T-helper 2 cell treated with Interferon-gamma antibody and Interleukin-4, amounts not matched to agents 5 μg/mL and 100 μg/mL, for 36 hours (primary cell): ENCODE data around the gene SLC16A13.
"Not testable (repeated sequence)": the region's sequence is repeated elsewhere in the genome, so short reads cannot be mapped to it uniquely, and the experiment has no call there.

Experiments
- DNase-seq: peaks from one replicate; pipeline ENCODE4 v3.0.0; 2021; ENCODE audit warnings: low spot score
- H3K27ac Mint-ChIP-seq: one replicate; pipeline ENCODE4 v1.8.0; 2021; ENCODE audit warnings: mild to moderate bottlenecking, mixed read lengths
- H3K27me3 Mint-ChIP-seq: one replicate; pipeline ENCODE4 v1.8.0; 2021; ENCODE audit warnings: low read depth, mixed read lengths
- H3K36me3 Mint-ChIP-seq: one replicate; pipeline ENCODE4 v1.8.0; 2021; ENCODE audit warnings: low read depth, mixed read lengths
- H3K4me1 Mint-ChIP-seq: one replicate; pipeline ENCODE4 v1.8.0; 2021; ENCODE audit warnings: low read depth, mixed read lengths
- H3K4me3 Mint-ChIP-seq: one replicate; pipeline ENCODE4 v1.8.0; 2022; ENCODE audit warnings: mild to moderate bottlenecking, moderate library complexity, mixed read lengths
- H3K9me3 Mint-ChIP-seq: one replicate; pipeline ENCODE4 v1.8.0; 2021; ENCODE audit warnings: mixed read lengths

SLC16A13 gene

DNA sequence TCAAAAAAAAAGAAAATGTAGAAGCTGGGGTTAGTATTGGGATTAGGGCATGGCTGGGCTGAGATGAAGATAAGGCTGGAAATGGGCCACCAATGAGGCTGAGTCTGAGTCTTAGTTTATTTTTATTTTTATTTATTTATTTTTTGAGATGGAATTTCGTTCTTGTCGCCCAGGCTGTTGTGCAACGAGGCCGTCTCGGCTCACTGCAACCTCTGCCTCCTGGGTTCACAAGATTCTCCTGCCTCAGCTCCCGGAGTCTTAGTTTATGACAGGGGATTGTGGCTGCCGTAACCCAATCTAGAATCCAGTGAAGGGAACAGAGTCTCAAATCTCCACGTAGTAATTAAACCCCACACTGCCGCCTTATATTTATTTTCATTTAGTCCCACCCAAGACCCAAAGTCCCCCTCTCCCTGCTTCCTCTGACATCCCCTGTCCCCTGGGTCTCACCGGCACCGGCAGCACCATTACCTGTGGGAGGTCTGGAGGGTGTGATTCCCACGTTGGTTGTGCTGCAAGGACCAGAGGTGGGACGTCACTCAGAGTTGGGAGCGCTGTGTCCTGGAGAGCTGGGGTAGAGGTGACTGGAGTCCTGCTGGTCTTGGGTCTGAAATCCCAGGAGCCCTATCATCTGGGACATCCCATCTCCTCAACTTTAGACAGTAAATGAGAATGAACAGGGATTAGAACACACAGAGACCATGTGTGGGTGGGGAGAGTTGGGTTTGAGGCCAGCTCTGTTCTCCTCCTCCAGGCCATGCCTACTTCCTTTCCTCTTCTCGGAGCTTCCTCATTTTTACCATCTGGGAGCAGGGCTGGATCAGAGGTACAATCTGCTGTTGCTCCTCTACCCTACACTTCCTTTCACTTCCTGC lies 44.0 kb downstream of the SLC16A13 start, which contains the start of gene CLEC10A:
TSS of gene CLEC10A (minus strand) at position 671 of the 875 bp plus-strand sequence. CDS start 1,439 bp downstream, outside the sequence.
- no peak within 1 kb of the TSS for H3K4me3 Mint-ChIP-seq
- H3K27ac Mint-ChIP-seq = no peak within 1 kb of the TSS
- H3K4me1 Mint-ChIP-seq = peaks cover 21% of the 10 kb centered on the region
- DNase-seq = no peak
- H3K36me3 Mint-ChIP-seq = no peaks in the 10 kb centered on the region
- peaks cover 6% of the 10 kb centered on the region for H3K9me3 Mint-ChIP-seq
- H3K27me3 Mint-ChIP-seq = peaks cover 24% of the 10 kb centered on the region

DNA sequence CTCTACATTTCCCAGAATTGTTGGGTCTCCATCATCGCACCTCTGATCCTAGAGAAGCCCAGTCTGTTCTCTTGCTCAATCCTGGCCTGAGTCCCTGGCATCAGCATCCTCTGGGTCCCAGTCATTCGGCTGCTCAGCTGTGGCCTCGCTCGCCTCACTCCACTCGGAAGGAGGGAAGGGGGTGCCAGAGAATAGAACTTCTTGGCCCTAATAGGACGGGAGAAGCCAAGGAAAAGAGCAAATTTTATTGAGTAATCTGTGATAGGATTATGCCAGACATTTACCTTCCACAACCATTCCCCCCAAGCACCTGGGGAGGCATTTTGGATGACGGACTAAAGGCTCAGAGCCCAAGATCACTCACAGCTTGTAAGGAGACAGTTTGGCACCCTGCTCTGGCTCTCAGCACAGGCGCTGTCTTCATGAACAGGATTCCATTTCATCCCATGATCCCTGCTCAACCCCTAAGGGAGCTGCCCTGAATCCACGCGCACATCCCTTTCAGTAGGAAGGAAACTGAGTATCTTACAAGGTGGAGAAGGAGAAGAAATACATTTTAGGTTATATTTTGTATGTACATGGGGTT lies 44.7 kb downstream of the SLC16A13 start:
- H3K27me3 Mint-ChIP-seq = peaks cover 24% of the 10 kb centered on the region
- peaks cover 21% of the 10 kb centered on the region for H3K4me1 Mint-ChIP-seq
- peaks cover 6% of the 10 kb centered on the region for H3K9me3 Mint-ChIP-seq
- H3K4me3 Mint-ChIP-seq = no peak overlapping the region
- H3K27ac Mint-ChIP-seq = no peak overlapping the region
- DNase-seq = no peak
- no peaks in the 10 kb centered on the region for H3K36me3 Mint-ChIP-seq

DNA sequence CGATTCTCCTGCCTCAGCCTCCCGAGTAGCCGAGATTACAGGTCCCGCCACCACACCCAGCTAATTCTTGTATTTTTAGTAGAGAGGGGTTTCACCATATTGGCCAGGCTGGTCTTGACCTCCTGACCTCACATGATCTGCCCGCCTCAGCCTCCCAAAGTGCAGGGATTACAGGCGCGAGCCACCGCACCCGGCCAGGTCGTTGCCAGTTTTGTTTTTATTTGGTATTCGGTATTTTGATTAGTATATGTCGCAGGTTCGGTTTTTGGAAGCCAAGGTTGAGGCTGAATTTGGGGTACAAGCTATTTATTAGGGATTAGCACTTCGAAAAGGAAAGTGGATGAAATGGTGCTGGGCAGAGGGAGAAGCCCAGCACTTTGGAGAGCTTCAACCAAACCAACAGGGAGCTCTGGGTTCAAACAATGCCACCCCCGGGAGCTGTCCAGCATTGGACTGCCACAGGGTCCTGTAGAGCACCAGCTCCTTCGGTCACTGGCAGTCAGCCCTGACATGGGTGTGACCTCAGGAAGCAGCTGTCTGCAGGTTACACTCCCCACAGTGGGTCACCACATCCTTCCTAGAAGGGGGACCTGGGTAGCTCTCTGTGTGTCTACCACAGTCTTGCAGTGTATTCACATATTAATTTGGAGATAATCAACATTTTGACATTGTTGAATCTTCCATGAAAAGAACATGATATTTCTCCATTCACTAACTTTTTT lies 45.7 kb downstream of the SLC16A13 start:
- Mint-ChIP-seq H3K27ac (no peak overlapping the region), H3K36me3 (no peaks in the 10 kb centered on the region), H3K9me3 (peaks cover 6% of the 10 kb centered on the region), H3K4me1 (peaks cover 21% of the 10 kb centered on the region), H3K4me3 (no peak overlapping the region), H3K27me3 (peaks cover 24% of the 10 kb centered on the region)
- DNase-seq = no peak

- no peak for DNase-seq
- H3K36me3 Mint-ChIP-seq = no peaks in the 10 kb centered on the region
- H3K27me3 Mint-ChIP-seq = peaks cover 24% of the 10 kb centered on the region
- no peak overlapping the region for H3K4me3 Mint-ChIP-seq
- peaks cover 6% of the 10 kb centered on the region for H3K9me3 Mint-ChIP-seq
- peaks cover 21% of the 10 kb centered on the region for H3K4me1 Mint-ChIP-seq
- no peak overlapping the region for H3K27ac Mint-ChIP-seq
These were observed 47.8 kb downstream of the SLC16A13 start for GRCh38 chr17:7083592-7083991.

- Mint-ChIP-seq H3K4me3 (no peak overlapping the region), H3K27ac (no peak overlapping the region), H3K9me3 (peaks cover 6% of the 10 kb centered on the region), H3K4me1 (peaks cover 21% of the 10 kb centered on the region), H3K36me3 (no peaks in the 10 kb centered on the region), H3K27me3 (peaks cover 24% of the 10 kb centered on the region)
- no peak for DNase-seq
These were observed 48.3 kb downstream of the SLC16A13 start for GRCh38 chr17:7084088-7084487.

DNA sequence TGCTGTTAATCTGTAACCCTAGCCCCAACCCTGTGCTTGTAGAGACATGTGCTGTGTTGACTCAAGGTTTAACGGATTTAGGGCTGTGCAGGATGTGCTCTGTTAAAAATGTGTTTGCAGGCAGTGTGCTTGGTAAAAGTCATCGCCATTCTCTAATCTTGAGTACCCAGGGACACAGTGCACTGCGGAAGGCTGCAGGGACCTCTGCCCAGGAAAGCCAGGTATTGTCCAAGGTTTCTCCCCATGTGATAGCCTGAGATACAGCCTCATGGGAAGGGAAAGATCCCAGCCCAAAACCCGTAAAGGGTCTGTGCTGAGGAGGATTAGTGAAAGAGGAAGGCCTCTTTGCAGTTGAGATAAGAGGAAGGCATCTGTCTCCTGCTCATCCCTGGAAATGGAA lies 52.6 kb downstream of the SLC16A13 start:
- H3K27ac Mint-ChIP-seq, H3K4me1 Mint-ChIP-seq, H3K9me3 Mint-ChIP-seq, DNase-seq, H3K36me3 Mint-ChIP-seq, H3K4me3 Mint-ChIP-seq: not testable (repeated sequence)
- H3K27me3 Mint-ChIP-seq = peaks cover 15% of the 10 kb centered on the region

DNA sequence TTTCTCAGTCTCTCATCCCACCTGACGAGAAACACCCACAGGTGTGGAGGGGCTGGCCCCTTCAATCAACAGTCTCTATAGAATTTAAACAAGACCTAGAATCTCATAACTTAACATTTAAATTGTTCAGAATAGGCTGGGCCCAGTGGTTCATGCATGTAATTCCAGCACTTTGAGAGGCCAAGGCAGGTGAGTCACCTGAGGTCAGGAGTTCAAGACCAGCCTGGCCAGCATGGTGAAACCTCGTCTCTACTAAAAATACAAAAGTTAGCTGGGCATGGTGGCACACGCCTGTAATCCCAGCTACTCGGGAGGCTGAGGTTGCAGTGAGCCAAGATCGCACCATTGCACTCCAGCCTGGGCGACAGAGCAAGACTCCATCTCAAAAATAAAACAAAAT lies 53.8 kb downstream of the SLC16A13 start:
- not testable (repeated sequence) for DNase-seq, H3K27ac Mint-ChIP-seq, H3K9me3 Mint-ChIP-seq, H3K4me1 Mint-ChIP-seq, H3K36me3 Mint-ChIP-seq, H3K4me3 Mint-ChIP-seq
- H3K27me3 Mint-ChIP-seq = peaks cover 12% of the 10 kb centered on the region
